Naive thymus-derived CD4-positive, alpha-beta T cell (primary cell): ENCODE data around the gene MAGEA8. TPM values are rescaled to one million over a fixed set of nuclear protein-coding genes. Genes with fewer than 3 reads are reported as not detected.
"Not testable (repeated sequence)": the region's sequence is repeated elsewhere in the genome, so short reads cannot be mapped to it uniquely, and the experiment has no call there.

Experiments used
- ATAC-seq: fragments of 150-1000 bp; cut with Tn5 transposase; 2 replicates; pipeline ENCODE4 v1.10.0; 2021; ENCODE audit warnings: mild to moderate bottlenecking, moderate library complexity
- CTCF ChIA-PET: fragments of 350-600 bp; sonication (Branson Sonifier 250); formaldehyde crosslinking; loops from one replicate; lab custom pipeline; 2021; ENCODE audit warnings: antibody characterized with exemption; lab: Charles Lee
- POLR2A ChIA-PET: fragments of 350-600 bp; sonication (Branson Sonifier 250); formaldehyde crosslinking; loops from one replicate; lab custom pipeline; 2021; ENCODE audit warnings: antibody characterized with exemption, inconsistent platforms; lab: Charles Lee
- DNase-seq, 9 donors: peaks; one replicate each; pipeline versions ENCODE4 v3.0.0 to v3.0.0-alpha.2; 2020 to 2022; ENCODE audit warnings: mixed read lengths in 1 of 9
- H3K27ac ChIP-seq: one replicate; pipeline ENCODE4 v1.7.0; 2013; ENCODE audit warnings: mild to moderate bottlenecking, low read depth, low read length, moderate library complexity
- H3K27me3 ChIP-seq, 2 donors: one replicate each; pipeline ENCODE4 v1.7.0; 2013; ENCODE audit warnings: low read length in 2 of 2, mild to moderate bottlenecking in 2 of 2, moderate library complexity in 2 of 2; ENCODE audit not compliant: control insufficient read depth in 2 of 2, insufficient read depth in 2 of 2
- H3K36me3 ChIP-seq, 3 experiments: 1 replicate in 2 of 3; 2 replicates in 1 of 3; pipeline ENCODE4 v1.7.0; 2013; ENCODE audit warnings: low read length in 3 of 3, mild to moderate bottlenecking in 3 of 3, moderate library complexity in 1 of 3; ENCODE audit not compliant: insufficient read depth in 3 of 3, control insufficient read depth in 2 of 3
- H3K4me1 ChIP-seq, 2 donors: one replicate each; pipeline ENCODE4 v1.7.0; 2013; ENCODE audit warnings: low read length in 2 of 2, mild to moderate bottlenecking in 2 of 2, moderate library complexity in 1 of 2; ENCODE audit not compliant: control insufficient read depth in 2 of 2, insufficient read depth in 2 of 2
- H3K4me3 ChIP-seq: 2 replicates; pipeline ENCODE4 v1.7.0; 2013; ENCODE audit warnings: mild to moderate bottlenecking, low read length
- H3K9me3 ChIP-seq, 3 experiments: 1 replicate in 2 of 3; 2 replicates in 1 of 3; pipeline ENCODE4 v1.7.0; 2013; ENCODE audit warnings: low read length in 3 of 3; ENCODE audit not compliant: control insufficient read depth in 2 of 3
- H3K27ac Mint-ChIP-seq, 9 donors: one replicate each; pipeline ENCODE4 v1.8.0; 2020 to 2022; ENCODE audit warnings: mixed read lengths in 9 of 9, mild to moderate bottlenecking in 8 of 9, moderate library complexity in 5 of 9, inconsistent platforms in 2 of 9
- H3K27me3 Mint-ChIP-seq, 5 donors: one replicate each; pipeline ENCODE4 v1.8.0; 2021 to 2022; ENCODE audit warnings: mixed read lengths in 5 of 5, mild to moderate bottlenecking in 1 of 5
- H3K36me3 Mint-ChIP-seq, 5 donors: one replicate each; pipeline ENCODE4 v1.8.0; 2020 to 2022; ENCODE audit warnings: mixed read lengths in 5 of 5, mild to moderate bottlenecking in 3 of 5, inconsistent platforms in 1 of 5
- H3K4me1 Mint-ChIP-seq, 7 donors: one replicate each; pipeline ENCODE4 v1.8.0; 2020 to 2022; ENCODE audit warnings: mixed read lengths in 7 of 7, mild to moderate bottlenecking in 3 of 7, inconsistent platforms in 1 of 7
- H3K4me3 Mint-ChIP-seq, 10 donors: one replicate each; pipeline ENCODE4 v1.8.0; 2020 to 2022; ENCODE audit warnings: mild to moderate bottlenecking in 10 of 10, mixed read lengths in 10 of 10, moderate library complexity in 6 of 10, inconsistent platforms in 2 of 10
- H3K9me3 Mint-ChIP-seq, 11 donors: one replicate each; pipeline ENCODE4 v1.8.0; 2020 to 2022; ENCODE audit warnings: mixed read lengths in 11 of 11, mild to moderate bottlenecking in 4 of 11, inconsistent platforms in 1 of 11, moderate library complexity in 1 of 11
- intact Hi-C, 2 donors: fragments of 100-400 bp; cut with micrococcal nuclease; formaldehyde crosslinking; loops; one replicate each; pipeline ENCODE4 v1.15.1; 2023
- polyA plus RNA-seq, 2 donors: library from polyadenylated mRNA; unstranded; fragments of 300-500 nt; fragmentation: Illumina TruSeq; gene quantifications; one replicate each; pipeline ENCODE4 v1.2.3, GENCODE V29; 2021
- total RNA-seq, 6 experiments: library from RNA in 5 of 6; stranded (reverse) in 5 of 6; gene quantifications; 1 replicate in 5 of 6; 2 replicates in 1 of 6; pipeline ENCODE4 v1.2.3 and lab custom pipeline; 2021 to 2026

Gene MAGEA8
- not detected for total RNA-seq
- not detected for polyA plus RNA-seq
- not detected for total RNA-seq (lab: John Stamatoyannopoulos, UW)

GRCh38 chrX:149881081-149881711 is at the start of gene MAGEA8:
MAGEA8 (plus strand) TSS chrX:149881183; CDS start chrX:149884273, 3,090 bp downstream.
- Mint-ChIP-seq H3K4me3 (no peak within 1 kb of the TSS), H3K9me3 (no peaks in the 10 kb centered on the region), H3K36me3 (no peaks in the 10 kb centered on the region), H3K27me3 (peaks cover 0 to 22% (median 0%) of the 10 kb centered on the region in 5 donors), H3K27ac (no peak within 1 kb of the TSS), H3K4me1 (peaks cover 0 to 8% (median 0%) of the 10 kb centered on the region in 7 donors)
- DNase-seq (peak in 1 of 9 donors; percentile 28), ATAC-seq (no peak)
- CTCF ChIA-PET = no interaction called here
- H3K36me3 ChIP-seq = no peaks in the 10 kb centered on the region
- no peaks in the 10 kb centered on the region for H3K27me3 ChIP-seq
- H3K27ac ChIP-seq = no peak within 1 kb of the TSS
- H3K4me1 ChIP-seq = no peaks in the 10 kb centered on the region
- no peak within 1 kb of the TSS for H3K4me3 ChIP-seq
- H3K9me3 ChIP-seq = no peaks in the 10 kb centered on the region
- POLR2A ChIA-PET = no interaction called here
- intact Hi-C loops = no loop called here

- Histone ChIP-seq H3K27ac (no peak overlapping the region), H3K27me3 (no peaks in the 10 kb centered on the region), H3K4me3 (no peak overlapping the region), H3K9me3 (no peaks in the 10 kb centered on the region), H3K36me3 (no peaks in the 10 kb centered on the region), H3K4me1 (peaks cover 5 to 7% of the 10 kb centered on the region in 2 donors)
- ATAC-seq = no peak
- Mint-ChIP-seq H3K4me1 (peaks cover 14 to 38% (median 24%) of the 10 kb centered on the region in 7 donors), H3K27ac (peak overlapping the region in 1 of 9 donors; percentile 62), H3K9me3 (peaks cover 0 to 4% (median 0%) of the 10 kb centered on the region in 11 donors), H3K27me3 (peaks cover 0 to 2% (median 0%) of the 10 kb centered on the region in 5 donors), H3K4me3 (no peak overlapping the region), H3K36me3 (peaks cover 0 to 2% (median 0%) of the 10 kb centered on the region in 5 donors)
- DNase-seq = no peak
- intact Hi-C loops = loop anchor here in 1 of 2 donors (10.0 kb wide), 1 partner anchor 207 kb away; no protein-coding TSS in a partner anchor
- ChIA-PET CTCF (no interaction called here), POLR2A (no interaction called here)
Observed at GRCh38 chrX:149831473-149831872, 49.5 kb upstream of the MAGEA8 start.

- ATAC-seq, H3K4me1 Mint-ChIP-seq, H3K9me3 Mint-ChIP-seq, H3K27ac Mint-ChIP-seq, POLR2A ChIA-PET, H3K36me3 Mint-ChIP-seq, H3K36me3 ChIP-seq, DNase-seq, H3K4me3 Mint-ChIP-seq, H3K9me3 ChIP-seq, H3K27me3 ChIP-seq, H3K4me1 ChIP-seq, CTCF ChIA-PET, H3K4me3 ChIP-seq, H3K27me3 Mint-ChIP-seq, H3K27ac ChIP-seq: not testable (repeated sequence)
- intact Hi-C loops = loop anchor here in 1 of 2 donors (10.0 kb wide), 1 partner anchor 212 kb away; no protein-coding TSS in a partner anchor
Observed at GRCh38 chrX:149836728-149837127, 44.3 kb upstream of the MAGEA8 start.

GRCh38 chrX:149837167-149837566 is 43.8 kb upstream of the MAGEA8 start:
- Histone ChIP-seq H3K36me3 (no peaks in the 10 kb centered on the region), H3K4me3 (no peak overlapping the region), H3K27me3 (no peaks in the 10 kb centered on the region), H3K4me1 (no peaks in the 10 kb centered on the region), H3K9me3 (no peaks in the 10 kb centered on the region), H3K27ac (no peak overlapping the region)
- DNase-seq = no peak
- Mint-ChIP-seq H3K36me3 (no peaks in the 10 kb centered on the region), H3K27ac (no peak overlapping the region), H3K4me3 (no peak overlapping the region), H3K4me1 (peaks cover 0 to 7% (median 0%) of the 10 kb centered on the region in 7 donors), H3K27me3 (peaks cover 0 to 3% (median 0%) of the 10 kb centered on the region in 5 donors), H3K9me3 (peaks cover 0 to 2% (median 0%) of the 10 kb centered on the region in 11 donors)
- ATAC-seq = no peak
- intact Hi-C loops = loop anchor here in 1 of 2 donors (10.0 kb wide), 1 partner anchor 212 kb away; no protein-coding TSS in a partner anchor
- POLR2A ChIA-PET = no interaction called here
- CTCF ChIA-PET = no interaction called here

GRCh38 chrX:149837639-149838038 is 43.3 kb upstream of the MAGEA8 start:
- intact Hi-C loops = loop anchor here in 1 of 2 donors (10.0 kb wide), 1 partner anchor 213 kb away; no protein-coding TSS in a partner anchor
- CTCF ChIA-PET = no interaction called here
- Histone ChIP-seq H3K4me1 (no peaks in the 10 kb centered on the region), H3K36me3 (no peaks in the 10 kb centered on the region), H3K27me3 (no peaks in the 10 kb centered on the region), H3K4me3 (no peak overlapping the region), H3K9me3 (no peaks in the 10 kb centered on the region), H3K27ac (no peak overlapping the region)
- Mint-ChIP-seq H3K27ac (no peak overlapping the region), H3K36me3 (no peaks in the 10 kb centered on the region), H3K9me3 (peaks cover 0 to 2% (median 0%) of the 10 kb centered on the region in 11 donors), H3K27me3 (peaks cover 0 to 3% (median 0%) of the 10 kb centered on the region in 5 donors), H3K4me1 (peaks cover 0 to 7% (median 0%) of the 10 kb centered on the region in 7 donors), H3K4me3 (no peak overlapping the region)
- peak in 1 of 9 donors; percentile 22 for DNase-seq
- no peak for ATAC-seq
- POLR2A ChIA-PET = no interaction called here

- H3K4me3 Mint-ChIP-seq = no peak overlapping the region
- intact Hi-C loops = no loop called here
- no peak for DNase-seq
- H3K36me3 Mint-ChIP-seq = no peaks in the 10 kb centered on the region
- POLR2A ChIA-PET = no interaction called here
- H3K4me1 Mint-ChIP-seq = peaks cover 0 to 5% (median 0%) of the 10 kb centered on the region in 7 donors
- Histone ChIP-seq H3K27me3 (no peaks in the 10 kb centered on the region), H3K4me3 (no peak overlapping the region), H3K27ac (no peak overlapping the region), H3K4me1 (no peaks in the 10 kb centered on the region), H3K36me3 (no peaks in the 10 kb centered on the region), H3K9me3 (no peaks in the 10 kb centered on the region)
- no peak for ATAC-seq
- peaks cover 0 to 3% (median 0%) of the 10 kb centered on the region in 11 donors for H3K9me3 Mint-ChIP-seq
- peaks cover 0 to 13% (median 0%) of the 10 kb centered on the region in 5 donors for H3K27me3 Mint-ChIP-seq
- no peak overlapping the region for H3K27ac Mint-ChIP-seq
- CTCF ChIA-PET = no interaction called here
Observed at GRCh38 chrX:149841929-149842328, 39.1 kb upstream of the MAGEA8 start.
